KG1 (cell line): ENCODE data around the gene SEPTIN5.
"Not testable (repeated sequence)": the region's sequence is repeated elsewhere in the genome, so short reads cannot be mapped to it uniquely, and the experiment has no call there.

Source experiments
- DNase-seq: peaks from one replicate; lab custom pipeline; 2025; lab: John Stamatoyannopoulos, UW

Gene SEPTIN5

DNA sequence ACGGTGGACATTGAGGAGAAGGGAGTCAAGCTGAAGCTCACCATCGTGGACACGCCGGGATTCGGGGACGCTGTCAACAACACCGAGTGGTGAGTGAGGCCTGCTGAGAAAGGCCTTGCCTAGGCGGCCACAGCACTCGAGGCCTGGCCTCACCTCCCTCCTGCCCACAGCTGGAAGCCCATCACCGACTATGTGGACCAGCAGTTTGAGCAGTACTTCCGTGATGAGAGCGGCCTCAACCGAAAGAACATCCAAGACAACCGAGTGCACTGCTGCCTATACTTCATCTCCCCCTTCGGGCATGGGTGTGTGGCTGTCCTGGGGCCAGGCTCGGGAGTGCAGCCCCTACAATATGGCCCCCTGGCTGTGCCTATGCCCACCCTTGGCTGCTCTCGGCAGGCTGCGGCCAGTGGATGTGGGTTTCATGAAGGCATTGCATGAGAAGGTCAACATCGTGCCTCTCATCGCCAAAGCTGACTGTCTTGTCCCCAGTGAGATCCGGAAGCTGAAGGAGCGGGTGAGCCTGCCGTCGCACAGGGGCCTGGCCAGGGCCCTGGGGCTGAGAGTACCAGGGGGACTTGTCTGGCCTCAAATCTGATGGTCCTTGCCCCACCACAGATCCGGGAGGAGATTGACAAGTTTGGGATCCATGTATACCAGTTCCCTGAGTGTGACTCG lies 6.0 kb downstream of the SEPTIN5 start:
- no peak for DNase-seq

DNA sequence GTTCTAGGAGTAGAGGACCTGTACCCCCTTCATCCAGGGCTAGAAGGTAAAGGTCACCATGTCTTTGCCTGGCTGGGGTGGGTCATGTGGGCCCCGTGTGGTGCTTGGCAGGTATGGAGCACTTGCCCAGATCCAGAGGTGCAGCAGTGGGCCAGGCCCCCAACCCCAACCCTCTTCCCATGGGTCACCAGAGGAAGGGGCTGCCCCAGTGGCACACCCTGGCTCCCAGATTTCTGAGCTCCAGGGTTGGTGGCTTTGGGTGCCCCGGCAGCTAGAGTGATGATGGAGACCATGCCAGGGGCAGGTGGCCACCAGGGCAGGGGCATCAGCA lies 6.7 kb downstream of the SEPTIN5 start:
- DNase-seq = no peak

DNA sequence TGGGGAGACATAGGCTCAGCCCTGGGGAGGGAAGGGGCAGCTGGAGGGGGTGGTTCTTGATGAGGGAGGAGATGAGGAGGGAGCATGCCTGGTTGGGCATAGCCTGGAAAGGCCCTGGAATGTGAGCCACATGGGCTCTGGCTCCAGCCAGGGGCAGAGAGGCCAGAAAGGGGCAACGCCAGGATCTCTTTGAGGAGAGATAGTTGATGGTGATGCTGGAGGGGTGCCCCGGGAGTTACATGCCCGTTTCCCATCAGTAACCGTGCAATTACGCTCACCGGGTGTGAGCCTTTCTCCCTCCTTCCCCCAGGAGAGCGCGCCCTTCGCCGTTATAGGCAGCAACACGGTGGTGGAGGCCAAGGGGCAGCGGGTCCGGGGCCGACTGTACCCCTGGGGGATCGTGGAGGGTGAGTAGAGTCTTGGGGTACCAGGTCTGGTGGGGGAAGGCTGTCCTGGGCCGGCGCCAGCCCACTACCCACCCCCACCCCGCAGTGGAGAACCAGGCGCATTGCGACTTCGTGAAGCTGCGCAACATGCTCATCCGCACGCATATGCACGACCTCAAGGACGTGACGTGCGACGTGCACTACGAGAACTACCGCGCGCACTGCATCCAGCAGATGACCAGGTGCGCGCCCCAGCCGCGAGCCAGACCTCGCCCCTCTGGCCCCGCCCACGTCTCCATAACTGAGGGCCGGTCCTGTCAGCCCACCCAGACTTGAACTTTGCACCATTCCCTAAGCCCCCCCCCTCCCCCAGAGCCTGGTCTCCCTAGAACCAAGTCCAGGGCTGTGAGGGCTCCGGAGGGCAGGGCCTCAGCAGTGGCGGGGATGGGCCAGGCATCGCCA lies 7.3 kb downstream of the SEPTIN5 start:
- DNase-seq = no peak

DNA sequence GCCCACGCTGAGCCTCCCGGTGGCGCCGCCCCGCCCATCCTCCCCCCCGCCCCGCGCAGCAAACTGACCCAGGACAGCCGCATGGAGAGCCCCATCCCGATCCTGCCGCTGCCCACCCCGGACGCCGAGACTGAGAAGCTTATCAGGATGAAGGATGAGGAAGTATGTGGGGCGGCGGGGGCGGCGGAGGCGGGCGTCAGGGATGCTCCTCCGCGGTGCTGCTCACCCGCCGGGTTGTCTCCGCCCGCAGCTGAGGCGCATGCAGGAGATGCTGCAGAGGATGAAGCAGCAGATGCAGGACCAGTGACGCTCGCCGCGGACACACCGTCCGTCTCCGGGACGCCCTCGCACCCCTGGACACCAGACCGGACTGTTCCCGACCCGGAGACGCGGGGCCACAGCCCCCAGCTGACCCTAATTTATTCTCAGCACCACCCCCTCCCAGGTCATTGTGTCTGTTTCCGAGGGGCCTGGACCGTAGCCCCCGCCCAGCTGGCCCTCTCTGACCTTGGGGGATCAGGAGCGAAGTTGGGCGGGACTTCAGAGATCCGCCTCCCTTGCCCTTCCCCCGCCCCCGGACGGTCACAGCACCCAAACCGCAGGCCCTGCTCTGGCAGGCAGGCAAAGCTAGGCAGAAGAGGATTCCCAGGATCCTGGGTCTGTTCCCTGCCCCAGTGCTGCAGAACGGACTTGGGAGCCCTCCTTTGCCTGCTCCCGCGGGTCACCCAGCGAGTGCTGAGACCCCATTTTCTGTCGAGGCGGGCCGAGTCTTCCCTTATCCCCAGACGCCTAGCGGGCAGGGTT lies 8.1 kb downstream of the SEPTIN5 start:
- no peak for DNase-seq

DNA sequence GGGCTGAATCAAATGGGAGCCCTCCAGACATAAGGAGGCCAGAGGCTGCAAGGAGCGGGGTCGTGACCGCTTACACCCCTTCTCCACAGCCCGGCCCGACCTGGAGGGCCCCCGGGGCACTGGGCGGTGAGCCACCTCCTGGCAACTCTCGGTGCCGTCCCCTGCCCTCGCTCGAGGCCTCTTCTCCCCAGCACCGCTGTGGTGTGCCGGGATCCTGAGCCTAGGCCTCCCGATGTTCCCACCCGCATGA lies 8.6 kb downstream of the SEPTIN5 start:
- no peak for DNase-seq

DNA sequence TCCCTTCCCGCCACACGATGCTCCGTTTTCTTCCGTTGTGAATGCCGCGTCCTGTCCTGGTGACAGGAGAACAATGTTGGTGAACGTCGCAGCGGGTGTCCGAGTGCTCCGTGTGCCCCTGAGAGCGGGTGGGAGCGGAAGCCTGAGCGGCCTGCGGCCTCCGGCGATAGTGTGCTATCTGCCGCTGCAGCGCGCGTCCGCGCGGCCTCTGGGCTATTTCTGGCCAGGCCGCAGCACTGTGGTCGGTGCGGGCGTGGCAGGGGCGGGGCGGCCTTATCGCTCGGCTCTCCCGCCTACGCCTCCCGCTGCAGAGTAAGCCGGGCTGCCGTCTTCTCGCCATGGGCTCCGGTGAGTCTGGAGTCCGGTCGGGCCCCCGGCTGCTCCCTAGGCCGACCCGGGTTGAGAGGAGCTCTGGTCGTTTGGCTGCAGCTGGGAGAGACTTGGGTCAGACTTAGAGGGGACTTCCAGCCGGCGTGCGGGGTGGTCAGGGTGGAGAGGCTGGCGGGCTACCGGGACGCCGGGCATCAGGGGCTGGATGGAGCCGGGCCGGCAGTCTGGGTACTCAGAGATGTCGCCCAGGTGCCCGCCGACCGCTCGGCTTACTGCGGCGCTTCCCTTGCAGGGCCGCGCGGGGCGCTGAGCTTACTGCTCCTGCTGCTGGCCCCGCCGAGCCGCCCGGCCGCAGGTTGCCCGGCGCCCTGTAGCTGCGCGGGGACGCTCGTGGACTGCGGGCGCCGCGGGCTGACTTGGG lies 9.1 kb downstream of the SEPTIN5 start, which contains the start of gene GP1BB:
GP1BB (plus strand) TSS at position 308 of the 751 bp plus-strand sequence; CDS start at position 339, 31 bp downstream.
- no peak for DNase-seq

DNA sequence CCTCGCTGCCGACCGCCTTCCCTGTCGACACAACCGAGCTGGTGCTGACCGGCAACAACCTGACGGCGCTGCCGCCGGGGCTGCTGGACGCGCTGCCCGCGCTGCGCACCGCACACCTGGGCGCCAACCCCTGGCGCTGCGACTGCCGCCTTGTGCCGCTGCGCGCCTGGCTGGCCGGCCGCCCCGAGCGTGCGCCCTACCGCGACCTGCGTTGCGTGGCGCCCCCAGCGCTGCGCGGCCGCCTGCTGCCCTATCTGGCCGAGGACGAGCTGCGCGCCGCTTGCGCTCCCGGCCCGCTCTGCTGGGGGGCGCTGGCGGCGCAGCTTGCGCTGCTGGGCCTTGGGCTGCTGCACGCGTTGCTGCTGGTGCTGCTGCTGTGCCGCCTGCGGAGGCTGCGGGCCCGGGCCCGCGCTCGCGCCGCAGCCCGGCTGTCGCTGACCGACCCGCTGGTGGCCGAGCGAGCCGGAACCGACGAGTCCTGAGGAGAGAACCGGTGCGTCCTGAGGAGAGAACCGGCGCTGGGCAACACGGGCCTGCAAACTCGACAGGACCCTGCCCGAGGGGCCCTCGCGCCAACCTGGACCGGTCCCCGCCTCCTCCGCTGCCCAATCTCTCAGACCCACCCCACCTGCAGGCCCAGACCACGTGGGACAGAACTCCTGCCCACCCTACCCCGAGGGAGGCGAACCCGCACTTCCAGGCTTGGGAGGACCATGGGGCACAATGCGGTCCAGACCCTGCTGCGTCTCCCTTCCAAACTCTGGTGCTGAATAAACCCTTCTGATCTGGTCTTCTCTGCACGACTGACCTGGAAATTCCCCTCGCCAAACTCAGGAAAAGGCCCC lies 9.9 kb downstream of the SEPTIN5 start:
- DNase-seq = no peak

DNA sequence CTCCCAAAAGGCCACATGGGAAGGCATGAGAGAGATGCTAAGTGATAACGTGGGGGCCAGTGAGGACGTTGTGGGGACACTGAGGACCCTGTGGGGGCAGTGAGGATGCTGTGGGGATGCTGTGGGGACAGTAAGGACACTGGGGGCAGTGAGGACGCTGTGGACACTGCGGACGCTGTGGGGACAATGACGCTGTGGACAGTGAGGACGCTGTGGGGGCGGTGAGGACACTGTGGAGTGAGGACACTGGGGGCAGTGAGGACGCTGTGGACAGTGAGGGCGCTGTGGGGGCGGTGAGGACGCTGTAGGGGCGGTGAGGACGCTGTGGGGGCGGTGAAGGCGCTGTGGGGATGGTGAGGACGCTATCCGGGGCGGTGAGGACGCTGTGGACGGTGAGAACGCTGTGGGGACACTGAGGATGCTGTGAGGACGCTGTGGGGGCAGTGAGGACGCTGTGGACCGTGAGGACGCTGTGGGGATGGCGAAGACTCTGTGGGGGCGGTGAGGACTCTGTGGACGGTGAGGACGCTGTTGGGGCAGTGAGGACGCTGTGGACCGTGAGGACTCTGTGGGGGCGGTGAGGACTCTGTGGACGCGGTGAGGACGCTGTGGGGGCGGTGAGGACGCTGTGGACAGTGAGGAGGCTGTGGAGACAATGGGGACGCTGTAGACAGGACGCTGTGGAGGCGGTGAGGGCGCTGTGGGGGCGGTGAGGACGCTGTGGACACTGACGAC lies 10.8 kb downstream of the SEPTIN5 start:
- no peak for DNase-seq

DNA sequence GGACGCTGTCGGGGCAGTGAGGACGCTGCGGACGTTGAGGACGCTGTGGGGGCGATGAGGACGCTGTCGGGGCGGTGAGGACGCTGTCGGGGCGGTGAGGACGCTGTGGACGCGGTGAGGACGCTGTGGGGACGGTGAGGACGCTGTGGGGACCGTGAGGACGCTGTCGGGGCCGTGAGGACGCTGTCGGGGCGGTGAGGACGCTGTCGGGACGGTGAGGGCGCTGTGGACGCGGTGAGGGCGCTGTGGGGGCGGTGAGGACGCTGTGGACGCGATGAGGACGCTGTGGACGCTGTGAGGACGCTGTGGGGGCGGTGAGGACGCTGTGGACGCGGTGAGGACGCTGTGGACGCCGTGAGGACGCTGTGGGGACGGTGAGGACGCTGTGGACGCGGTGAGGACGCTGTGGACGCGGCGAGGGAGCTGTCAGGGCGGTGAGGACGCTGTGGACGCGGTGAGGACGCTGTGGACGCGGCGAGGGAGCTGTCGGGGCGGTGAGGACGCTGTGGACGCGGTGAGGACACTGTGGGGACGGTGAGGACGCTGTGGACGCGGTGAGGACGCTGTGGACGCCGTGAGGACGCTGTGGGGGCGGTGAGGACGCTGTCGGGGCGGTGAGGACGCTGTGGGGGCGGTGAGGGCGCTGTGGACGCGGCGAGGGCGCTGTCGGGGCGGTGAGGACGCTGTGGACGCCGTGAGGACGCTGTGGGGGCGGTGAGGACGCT lies 11.9 kb downstream of the SEPTIN5 start:
- DNase-seq = not testable (repeated sequence)

DNA sequence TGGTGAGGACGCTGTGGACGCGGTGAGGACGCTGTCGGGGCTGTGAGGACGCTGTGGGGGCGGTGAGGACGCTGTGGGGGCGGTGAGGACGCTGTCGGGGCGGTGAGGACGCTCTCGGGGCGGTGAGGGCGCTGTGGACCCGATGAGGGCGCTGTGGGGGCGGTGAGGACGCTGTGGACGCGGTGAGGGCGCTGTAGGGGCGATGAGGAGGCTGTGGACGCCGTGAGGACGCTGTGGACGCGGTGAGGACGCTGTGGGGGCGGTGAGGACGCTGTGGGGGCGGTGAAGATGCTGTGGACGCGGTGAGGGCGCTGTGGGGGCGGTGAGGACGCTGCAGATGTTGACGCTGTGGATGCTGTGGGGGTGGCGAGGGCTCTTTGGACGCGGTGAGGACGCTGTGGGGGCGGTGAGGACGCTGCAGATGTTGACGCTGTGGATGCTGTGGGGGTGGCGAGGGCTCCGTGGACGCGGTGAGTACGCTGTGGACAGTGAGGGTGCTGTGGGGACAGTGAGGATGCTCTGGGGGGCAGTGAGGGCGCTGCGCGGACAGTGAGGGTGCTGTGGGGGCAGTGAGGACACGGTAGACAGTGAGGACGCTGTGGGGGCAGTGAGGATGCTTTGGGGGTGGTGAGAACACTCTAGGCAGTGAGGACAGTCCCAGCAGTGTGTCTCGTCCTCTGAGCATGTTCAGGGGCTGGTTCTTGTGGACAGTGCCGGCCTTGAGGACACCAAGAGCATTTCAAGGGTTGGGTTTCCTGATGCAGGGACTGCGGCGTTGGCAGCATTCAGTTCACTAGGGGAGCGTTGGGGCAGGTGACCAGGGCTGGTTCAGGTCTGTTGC lies 13.2 kb downstream of the SEPTIN5 start:
- DNase-seq = no peak

DNA sequence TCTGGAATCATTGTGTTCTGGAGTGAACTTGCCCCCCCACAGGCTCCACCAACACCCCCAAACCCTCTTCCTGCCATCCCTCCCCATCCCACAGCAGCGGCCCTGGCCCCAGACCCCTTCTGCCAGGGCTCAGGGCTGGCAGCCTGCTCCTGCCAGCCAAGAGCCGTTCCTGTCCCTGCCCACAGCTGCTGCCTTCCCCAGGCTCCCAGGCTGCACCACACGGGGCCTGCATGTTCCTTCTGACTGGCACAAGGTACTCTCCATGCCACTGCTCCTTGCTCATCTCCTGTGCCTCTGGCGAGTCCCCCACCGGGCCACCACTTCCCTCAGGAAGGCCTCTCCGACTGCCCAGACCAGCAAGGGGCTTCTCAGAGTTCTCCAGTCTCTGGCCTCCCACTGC lies 14.0 kb downstream of the SEPTIN5 start:
- DNase-seq = no peak

DNA sequence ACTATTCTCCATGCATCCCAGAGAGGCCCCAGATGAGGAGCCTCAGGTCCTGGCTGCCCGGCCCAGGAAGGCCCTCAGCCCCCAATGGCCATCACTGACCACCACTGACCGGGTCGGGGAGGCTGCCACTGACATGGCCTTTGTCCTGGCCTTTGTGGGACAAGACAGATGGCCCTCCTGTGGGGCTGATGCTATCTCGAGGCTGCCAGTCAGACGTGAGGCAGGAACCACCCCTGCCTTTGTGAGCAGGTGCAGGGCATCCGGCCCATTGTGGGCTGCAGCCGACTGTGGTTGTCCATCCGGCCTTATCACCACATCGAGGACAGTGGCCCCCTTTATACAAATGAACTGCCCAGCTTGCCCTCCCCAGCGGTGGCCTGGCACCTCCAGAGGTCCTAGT lies 14.5 kb downstream of the SEPTIN5 start:
- DNase-seq = no peak

DNA sequence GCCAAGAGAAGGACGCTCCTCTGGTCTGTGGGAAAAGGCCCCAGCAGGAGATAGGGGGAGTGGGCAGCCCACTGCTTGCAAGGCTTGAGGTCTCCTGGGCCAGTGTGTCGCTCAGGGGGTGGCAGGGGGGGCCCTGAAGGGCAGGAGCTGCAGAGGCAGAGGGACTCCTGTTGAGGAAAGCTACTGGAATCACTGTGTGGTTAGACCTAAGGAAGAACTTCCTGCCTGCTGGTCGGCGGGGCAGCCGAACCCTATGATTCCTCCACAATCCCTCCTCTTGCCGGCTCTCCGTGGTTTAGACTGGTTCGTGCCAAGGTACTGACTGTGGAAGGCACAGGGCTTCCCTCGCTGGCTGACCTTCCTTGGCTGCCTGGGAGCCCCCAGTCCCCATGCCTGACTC lies 15.2 kb downstream of the SEPTIN5 start:
- DNase-seq = no peak

DNA sequence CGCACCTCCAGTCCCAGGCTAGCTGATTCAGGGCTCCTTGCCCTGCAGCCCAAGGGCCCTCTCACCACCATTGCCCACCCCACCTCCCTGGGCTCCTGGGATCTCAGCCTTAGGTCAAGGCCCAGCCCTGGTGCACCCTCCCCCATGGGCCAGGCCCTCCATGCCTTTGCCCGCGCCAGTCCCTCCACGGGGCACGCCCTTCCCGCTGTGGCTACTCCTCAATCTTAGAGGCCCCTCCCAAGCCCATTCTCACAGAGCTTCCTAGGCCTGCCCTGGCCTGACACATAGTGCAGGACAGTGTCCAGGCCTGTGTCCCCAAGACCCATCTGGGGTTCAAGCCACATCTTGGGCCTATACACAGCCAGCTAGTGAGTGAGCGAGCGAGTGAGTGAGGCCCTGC lies 15.9 kb downstream of the SEPTIN5 start:
- DNase-seq = no peak

DNA sequence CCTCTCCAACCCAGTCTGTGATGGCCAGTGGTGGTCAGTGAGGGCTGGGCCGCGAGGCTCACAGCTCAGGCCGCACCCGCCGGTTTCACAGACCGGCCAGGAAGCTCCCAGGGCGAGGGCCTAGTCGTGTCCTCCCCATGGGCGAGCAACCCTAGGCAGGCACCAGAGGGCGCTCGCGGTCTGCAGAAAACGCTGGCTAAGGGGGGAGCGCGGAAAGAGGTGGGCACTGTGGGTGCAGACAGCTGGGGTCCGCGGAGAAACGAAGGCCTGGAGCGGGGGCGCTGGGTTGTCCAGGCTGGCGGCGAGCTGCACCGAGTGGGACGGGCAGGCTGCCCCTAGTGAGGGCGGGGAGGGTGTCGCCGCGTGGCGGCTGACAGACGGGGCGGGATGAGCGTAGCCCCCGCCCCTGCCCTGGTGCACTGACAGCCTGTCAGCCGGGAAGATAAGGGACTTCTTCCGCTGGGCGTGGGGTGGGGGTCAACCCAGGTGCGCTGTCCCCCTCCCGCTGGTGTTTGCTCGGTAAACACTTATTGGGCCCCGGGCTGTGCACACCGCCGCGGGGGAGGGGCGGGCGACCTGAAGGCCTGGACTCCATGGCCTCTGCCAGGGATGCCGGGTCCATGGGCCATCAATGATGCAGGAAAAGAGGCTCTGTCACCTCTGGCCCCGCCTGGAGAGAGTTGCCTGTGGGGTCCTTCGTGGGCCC lies 16.5 kb downstream of the SEPTIN5 start:
- peak; percentile 66 for DNase-seq

DNA sequence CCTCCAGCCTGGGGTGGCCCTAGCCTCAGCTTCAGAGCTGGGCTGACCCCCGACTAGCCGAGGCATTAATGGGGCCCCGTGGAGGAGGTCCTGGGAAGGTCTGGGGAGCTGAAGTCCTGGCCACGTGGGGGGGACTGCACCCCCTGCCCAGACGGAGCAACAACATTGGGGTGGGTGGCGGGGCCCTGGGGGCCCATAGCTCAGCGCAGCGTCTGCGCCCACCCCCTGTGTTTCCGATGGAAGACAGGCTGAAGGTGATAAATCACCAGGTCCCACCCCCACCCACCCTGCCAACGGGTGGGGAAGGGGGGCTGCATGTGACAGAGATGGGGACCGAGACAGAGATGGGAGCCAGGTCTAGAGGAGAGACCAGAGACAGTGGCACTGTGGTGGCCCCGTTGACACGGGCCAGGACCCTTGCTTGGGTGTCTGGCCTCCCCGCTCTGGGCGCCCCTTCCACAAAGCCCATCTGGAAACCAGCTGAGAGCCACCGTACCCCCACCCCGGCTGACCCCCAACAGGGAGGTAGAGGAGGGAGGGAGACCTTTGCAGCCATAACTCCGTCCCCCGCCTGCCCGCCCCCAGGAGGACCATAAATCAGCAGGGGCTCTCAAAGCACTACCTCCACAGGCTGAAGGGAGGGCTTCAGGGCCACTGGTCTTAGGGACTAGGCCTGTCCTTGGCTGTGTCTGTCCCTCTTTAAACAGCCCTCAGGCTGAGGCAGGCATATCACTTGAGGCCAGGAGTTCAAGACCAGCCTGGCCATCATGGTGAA lies 17.2 kb downstream of the SEPTIN5 start:
- DNase-seq = no peak

DNA sequence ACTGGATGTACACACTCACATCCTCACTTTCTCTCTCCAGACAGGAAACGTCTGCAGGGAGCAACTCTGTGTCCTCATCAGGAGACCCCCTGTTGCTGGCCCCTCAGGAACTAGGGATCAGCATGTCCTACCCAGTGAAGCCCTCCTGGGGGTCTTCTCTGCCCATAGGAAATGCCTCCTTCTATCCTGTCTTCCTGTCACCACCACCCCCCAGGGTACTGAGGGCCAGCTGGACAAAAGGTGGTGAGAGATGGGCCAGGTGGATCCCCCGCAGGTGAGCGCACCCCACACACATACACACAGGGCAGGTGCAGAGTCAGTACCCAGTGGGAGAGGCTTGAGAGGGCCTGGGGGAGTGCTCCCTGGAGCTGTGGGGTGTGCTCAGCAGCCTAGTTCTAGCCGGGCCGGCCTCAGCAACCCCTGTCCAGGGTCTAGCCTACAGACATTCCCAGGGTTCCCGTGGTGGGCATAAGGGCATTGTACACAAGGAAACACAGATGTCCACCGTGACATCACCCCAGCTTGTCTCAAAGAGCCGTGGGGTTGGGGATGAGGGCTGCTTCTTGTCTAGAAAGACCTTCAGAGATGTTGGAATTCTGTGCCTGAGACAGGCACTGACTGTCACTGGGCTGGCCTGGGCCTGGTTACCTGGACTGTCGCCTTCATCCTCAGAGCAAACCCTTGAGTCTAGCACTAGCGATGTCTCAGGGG lies 18.3 kb downstream of the SEPTIN5 start:
- no peak for DNase-seq
